HG03521 (cell line): ENCODE results near the gene TIMM8A.
"Not testable (repeated sequence)": the region's sequence is repeated elsewhere in the genome, so short reads cannot be mapped to it uniquely, and the experiment has no call there.

Experiments used
- ATAC-seq: cut with Tn5 transposase; IDR thresholded peaks from one replicate; pipeline ENCODE4 v1.9.1; 2021; ENCODE audit warnings: mild to moderate bottlenecking, moderate library complexity; ENCODE audit not compliant: unreplicated experiment

The TIMM8A gene

GRCh38 chrX:101360390-101360789, 11.8 kb upstream of the TIMM8A start:
- no peak for ATAC-seq

GRCh38 chrX:101359966-101360365, 11.4 kb upstream of the TIMM8A start:
- ATAC-seq = no peak

- ATAC-seq = no peak
Measured at GRCh38 chrX:101357166-101357795, 8.7 kb upstream of the TIMM8A start.

GRCh38 chrX:101349193-101349562, 636 bp upstream of the TIMM8A start:
- no peak for ATAC-seq

GRCh38 chrX:101347859-101348451, 587 bp downstream of the TIMM8A start:
- peak; percentile 19 for ATAC-seq

- ATAC-seq = no peak
Measured at GRCh38 chrX:101337776-101338271, 10.7 kb downstream of the TIMM8A start.

GRCh38 chrX:101334310-101334709, 14.2 kb downstream of the TIMM8A start:
- ATAC-seq = not testable (repeated sequence)

GRCh38 chrX:101326600-101326999, 21.9 kb downstream of the TIMM8A start:
- not testable (repeated sequence) for ATAC-seq

- ATAC-seq = no peak
Measured at GRCh38 chrX:101303790-101304189, 44.8 kb downstream of the TIMM8A start.
